HG03066 (cell line): Measurements from ENCODE around the gene RANBP1.
"Not testable (repeated sequence)": the region's sequence is repeated elsewhere in the genome, so short reads cannot be mapped to it uniquely, and the experiment has no call there.

Source experiments
- ATAC-seq: cut with Tn5 transposase; IDR thresholded peaks from one replicate; pipeline ENCODE4 v1.9.1; 2021; ENCODE audit warnings: low read depth; ENCODE audit not compliant: unreplicated experiment

The RANBP1 gene

DNA sequence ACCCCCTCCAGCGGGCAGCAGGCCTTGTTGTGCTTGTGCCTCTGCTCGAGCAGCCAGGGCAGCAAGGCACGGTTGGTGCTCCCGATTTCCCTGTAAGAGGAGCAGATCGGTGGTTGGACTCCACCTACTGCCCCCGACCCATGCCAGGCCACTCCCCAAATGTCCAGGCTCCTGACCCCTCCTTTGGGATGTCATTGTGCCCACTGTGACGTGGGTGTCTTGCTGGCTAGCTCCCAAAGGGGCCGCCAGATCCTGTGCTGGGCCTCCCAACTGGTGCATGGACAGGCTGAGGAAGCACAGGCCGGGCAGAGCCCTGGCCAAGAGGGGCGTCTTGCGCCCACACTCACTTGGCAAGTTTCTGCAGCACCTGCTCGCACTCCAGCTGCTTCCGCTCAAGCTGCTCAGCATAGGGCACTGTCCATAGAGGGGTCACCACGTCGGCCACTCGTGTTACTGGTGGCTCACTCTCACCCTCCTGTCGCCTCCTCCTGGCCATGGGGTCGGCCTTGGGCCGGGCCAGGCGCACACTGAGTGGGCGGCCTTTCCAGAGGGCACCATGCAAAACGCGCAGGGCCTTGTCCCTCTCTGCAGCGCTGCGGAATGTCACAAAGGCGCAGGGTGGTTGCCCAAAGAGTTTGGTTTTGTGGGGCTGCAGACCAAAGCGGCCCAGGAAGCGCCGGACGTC lies at the start of gene RANBP1:
TSS of gene RANBP1 (plus strand) at position 414 of the 685 bp plus-strand sequence. CDS start at position 495, 81 bp downstream.
- no peak for ATAC-seq

DNA sequence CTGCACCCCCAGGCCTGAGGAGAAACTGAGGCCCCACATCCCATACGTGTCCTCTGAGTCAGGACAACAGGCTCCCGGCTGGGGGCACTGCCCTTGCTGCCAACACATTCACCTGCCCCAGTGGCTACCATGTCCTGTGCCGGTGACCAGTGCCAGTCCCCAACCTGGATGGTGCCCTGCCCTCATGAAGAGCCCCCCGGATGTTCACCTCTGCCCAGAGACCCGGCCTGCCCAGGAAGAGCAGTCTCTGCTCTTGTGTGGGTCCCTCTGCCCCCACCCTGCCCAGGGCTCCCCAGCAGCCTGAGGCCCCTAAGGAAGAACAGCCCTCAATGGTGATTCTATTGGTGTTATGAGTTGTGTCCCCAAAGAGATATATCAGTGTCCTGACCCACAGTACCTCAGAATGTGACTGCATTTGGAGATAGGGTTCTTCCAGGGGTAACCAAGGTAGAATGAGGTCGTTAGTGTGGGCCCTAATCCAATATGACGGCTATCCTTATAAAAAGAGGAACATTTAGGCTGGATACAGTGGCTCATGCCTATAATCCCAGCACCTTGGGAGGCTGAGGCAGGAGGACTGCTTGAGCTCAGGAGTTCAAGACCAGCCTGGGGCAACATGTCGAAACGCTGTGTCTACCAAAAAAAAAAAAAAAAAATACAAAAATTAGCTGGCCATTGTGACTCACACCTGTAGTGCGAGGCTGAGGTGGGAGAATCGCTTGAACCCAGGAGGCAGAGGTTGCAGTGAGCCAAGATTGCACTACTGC lies 49.1 kb upstream of the RANBP1 start:
- no peak for ATAC-seq

DNA sequence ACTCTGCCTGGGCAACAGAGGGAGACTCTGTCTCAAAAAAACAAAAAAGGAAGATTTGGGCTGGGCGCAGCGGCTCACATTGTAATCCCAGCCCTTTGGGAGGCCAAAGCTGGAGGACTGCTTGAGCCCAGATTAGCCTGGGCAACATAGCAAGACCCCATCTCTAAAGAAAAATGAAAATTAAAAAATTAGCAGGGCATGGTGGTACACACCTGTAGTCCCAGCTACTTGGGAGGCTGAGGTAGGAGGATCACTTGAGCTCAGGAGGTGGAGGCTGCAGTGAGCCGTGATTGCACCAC lies 48.6 kb upstream of the RANBP1 start:
- ATAC-seq, result not testable (repeated sequence)

DNA sequence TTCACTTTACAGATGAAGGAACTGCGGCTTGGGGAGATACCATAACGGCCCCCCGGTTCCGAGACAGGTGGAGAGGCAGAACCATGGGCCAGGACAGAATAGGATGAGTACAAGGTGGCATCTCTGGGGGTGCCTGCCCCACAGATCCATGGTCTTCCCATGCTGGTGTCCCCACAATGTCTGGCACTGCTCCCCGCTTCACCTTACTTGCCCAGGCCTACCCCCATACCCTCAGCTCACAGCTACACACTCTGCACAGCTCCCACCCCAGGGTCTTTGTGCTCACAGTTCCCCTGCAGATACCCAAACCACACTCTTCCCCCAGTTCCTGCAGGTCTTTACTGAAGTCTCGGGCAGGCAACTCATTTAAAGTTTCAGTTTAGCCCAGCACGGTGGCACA lies 47.3 kb upstream of the RANBP1 start:
- no peak for ATAC-seq

GRCh38 chr22:20069331-20070042 lies 46.4 kb upstream of the RANBP1 start:
- ATAC-seq, result no peak

DNA sequence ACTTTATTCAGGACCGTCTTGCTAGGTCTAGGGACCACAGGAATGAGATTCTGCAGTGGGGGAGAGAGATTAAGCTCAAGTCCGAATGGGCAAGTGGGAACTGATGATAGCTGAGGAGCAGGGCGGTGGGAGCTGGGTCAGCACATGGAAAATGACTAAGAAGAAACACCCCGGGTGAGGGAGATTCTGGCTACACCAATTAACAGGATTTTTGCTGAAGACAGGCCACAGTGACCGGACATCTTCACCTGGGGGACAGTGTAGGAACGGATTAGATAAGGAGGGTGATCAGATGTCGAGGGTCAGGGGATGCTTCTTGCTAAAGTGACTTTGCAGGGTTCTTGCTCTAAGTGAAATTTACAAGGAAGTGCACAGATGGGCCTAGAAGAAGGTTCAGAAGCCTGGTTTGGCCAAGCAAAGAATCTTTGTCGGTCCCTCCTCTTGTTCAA lies 44.4 kb upstream of the RANBP1 start:
- ATAC-seq, result no peak

GRCh38 chr22:20076627-20077172 lies 39.2 kb upstream of the RANBP1 start:
- no peak for ATAC-seq

DNA sequence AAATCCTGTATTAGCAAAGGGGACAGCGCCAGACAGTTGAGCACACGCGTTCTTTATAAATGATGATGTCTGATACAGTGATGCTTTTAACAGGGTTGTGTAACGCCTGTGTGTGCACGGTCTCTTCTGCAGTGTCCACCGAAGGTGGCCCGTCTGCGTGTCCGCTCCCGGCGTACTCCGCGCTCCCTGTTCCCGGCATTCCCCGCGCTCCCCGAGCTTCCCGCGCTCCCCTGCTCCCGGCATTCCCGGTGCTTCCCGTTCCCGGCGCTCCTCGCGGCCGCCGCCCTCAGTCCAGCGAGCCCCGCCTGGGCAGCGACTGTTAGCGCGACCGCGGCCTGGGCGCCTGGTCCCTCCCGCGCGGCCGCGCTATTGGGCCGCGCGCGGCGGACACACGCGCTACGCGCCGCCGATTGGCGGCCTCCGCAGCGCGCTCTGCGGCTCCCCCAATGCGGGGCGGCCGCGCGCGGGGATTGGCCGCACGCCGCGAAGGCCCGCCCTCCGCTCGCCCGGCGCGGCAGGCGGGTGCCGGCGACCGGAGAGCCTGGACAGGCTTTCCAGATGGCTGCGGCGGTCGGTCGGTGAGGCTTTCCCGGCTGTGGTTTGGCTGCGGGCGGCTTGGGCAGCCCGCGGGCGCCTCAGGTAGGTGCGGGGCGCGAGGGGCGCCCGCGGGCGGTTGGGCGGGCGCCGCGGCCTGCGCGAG lies 36.0 kb upstream of the RANBP1 start, which contains the start of gene DGCR8:
TSS of gene DGCR8 (plus strand) at position 497 of the 700 bp plus-strand sequence. CDS start 5,723 bp downstream, outside the sequence.
- peak; percentile 65 for ATAC-seq

- ATAC-seq, result peak; percentile 50
These were observed 35.5 kb upstream of the RANBP1 start for GRCh38 chr22:20080445-20080775.

DNA sequence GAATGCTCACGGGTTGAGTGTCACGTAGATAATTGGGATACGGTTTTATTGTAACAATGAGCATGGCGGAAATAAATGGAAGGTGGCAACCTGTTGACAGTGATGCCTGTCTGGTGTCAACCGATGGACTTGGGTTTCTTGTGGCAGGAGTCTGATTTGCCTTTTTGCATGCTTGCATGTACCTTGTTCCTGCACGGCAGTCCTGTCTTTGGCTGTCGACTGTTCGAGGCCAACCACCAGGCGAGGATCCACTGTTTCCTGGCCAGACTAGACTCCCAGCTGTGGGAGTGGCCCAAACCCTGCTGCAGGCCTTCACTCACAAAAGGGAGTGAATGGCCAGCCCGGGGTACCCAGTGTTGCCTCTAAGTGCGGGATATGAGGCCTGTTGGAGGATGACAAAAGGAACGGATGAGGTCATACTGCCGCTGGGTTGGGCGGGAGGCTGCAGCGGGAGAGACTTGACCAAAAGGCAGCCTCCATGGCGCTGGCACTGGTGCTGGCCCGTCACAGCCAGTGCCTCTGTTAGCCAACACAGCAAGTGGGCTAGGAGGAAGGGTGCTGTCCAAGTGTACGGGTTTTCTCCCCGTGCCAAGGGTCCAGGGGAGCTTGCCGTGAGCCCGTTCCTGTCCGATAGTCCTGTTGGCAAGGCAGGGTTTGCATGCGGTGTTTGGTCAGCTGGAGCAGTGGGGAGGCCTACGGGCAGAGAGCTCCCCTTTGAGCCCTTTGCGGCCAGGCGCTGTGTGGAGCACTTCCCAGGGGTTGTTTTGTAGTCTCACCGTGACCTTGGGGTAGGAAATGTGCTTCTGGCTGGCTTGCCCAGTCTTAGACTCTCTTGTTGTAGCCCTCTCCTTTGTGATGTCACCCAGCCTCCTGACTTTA lies 34.9 kb upstream of the RANBP1 start:
- ATAC-seq, result no peak

GRCh38 chr22:20083157-20083890 lies 32.6 kb upstream of the RANBP1 start:
- no peak for ATAC-seq

DNA sequence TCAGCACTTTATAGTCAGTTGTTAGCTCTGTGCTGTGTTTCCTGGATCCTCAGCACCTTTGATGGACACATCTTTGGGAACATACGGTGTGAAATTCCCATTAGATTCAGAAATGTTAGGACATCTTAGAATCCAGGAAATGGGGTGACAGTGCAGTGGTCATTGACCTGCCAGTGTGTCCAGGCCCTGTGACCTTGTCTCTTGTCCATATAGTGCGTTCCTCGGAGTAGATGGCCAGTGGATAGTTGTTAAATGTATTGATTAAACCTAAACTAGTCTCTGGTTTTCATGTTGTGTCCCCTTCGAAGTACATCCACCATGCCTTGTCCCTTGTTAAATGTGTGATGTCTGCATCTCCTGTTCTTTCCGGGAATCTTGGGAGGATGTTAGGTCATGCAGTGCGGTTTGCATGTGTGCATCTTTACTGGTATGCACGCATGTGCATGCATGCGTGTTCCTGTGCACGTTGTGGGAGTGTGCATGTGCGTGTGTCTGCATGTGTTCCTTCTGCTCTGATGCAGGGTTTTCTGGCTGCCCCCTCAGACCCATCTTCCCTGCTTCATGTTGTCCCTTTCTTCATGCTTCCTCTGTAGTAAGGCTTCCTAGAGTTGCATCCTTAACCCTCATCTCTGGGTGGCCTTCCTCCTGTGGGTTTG lies 31.9 kb upstream of the RANBP1 start:
- ATAC-seq, result no peak

GRCh38 chr22:20084547-20085413 lies 31.1 kb upstream of the RANBP1 start:
- ATAC-seq, result no peak

GRCh38 chr22:20085651-20086050 lies 30.3 kb upstream of the RANBP1 start:
- no peak for ATAC-seq

- no peak for ATAC-seq
These were observed 29.8 kb upstream of the RANBP1 start for GRCh38 chr22:20086101-20086599.

GRCh38 chr22:20086763-20087162 lies 29.1 kb upstream of the RANBP1 start:
- ATAC-seq, result no peak
